Endothelial cell of coronary artery (primary cell): ENCODE data around the gene MLLT1. TPM values are rescaled to one million over a fixed set of nuclear protein-coding genes. Genes with fewer than 3 reads are reported as not detected.

Source experiments
- total RNA-seq: library from RNA; depleted of rRNA; stranded (reverse); fragments of >200 nt; gene quantifications from 2 replicates; pipeline ENCODE4 v1.2.3, GENCODE V29; 2014

Gene MLLT1
- total RNA-seq = 4.6 and 7.4 TPM in 2 replicates

DNA sequence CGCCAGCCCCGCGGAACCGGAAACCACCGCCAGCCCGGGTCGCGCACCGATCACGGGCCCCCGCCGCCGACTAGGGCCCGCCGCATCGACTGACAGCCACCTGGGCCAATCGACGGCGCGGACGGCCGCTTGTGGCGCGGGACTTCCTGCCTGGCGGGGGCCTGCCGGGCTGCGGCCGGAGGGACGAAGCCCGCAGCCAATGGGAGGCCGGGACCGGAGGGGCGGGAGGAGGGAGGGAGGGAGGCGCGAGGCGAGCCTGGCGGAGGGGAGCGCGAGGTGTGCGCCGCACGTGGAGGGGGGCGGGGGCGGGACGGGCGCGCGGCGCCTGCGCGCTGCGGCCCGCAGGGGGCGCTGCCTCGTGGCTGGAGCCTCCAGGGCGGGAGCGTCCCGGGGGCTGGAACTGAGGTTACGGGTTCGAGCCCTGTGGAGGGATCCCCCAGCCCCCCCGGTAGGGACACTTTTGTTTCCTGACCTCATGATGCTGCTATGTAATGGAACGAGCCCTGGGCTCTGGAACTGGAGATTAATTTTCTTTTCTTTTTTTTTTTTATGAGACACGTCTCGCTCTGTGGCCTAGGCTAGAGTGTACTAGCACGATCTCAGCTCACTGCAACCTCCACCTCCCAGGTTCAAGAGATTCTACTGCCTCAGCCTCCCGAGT lies at the start of gene MLLT1:
Gene MLLT1 (minus strand): TSS at position 45 of the 661 bp plus-strand sequence. CDS start 191 bp downstream, outside the sequence.

Other genes starting within 250 kb of the MLLT1 start
- 3.8 and 6.8 TPM in 2 replicates for gene RFX2, start 169.5 kb downstream of the MLLT1 start, total RNA-seq
- gene ACSBG2, start 144.3 kb downstream of the MLLT1 start, total RNA-seq = not detected in 2 replicates
- gene ACER1, start 53.6 kb upstream of the MLLT1 start, total RNA-seq = not detected in 2 replicates
- gene CLPP, start 81.6 kb upstream of the MLLT1 start, total RNA-seq = 59.7 and 64.0 TPM in 2 replicates
- 20.6 and 24.6 TPM in 2 replicates for gene ALKBH7, start 92.8 kb upstream of the MLLT1 start, total RNA-seq
- gene PSPN, start 96.0 kb upstream of the MLLT1 start, total RNA-seq = 0.54 and 1.6 TPM in 2 replicates
- 66.7 and 66.9 TPM in 2 replicates for gene GTF2F1, start 113.2 kb upstream of the MLLT1 start, total RNA-seq
- gene KHSRP, start 144.8 kb upstream of the MLLT1 start, total RNA-seq = 119 and 132 TPM in 2 replicates
- gene SLC25A41, start 153.8 kb upstream of the MLLT1 start, total RNA-seq = under 0.01 and 0.09 TPM in 2 replicates
- gene SLC25A23, start 179.8 kb upstream of the MLLT1 start, total RNA-seq = 14.5 and 18.7 TPM in 2 replicates
- not detected in 2 replicates for gene CRB3, start 184.3 kb upstream of the MLLT1 start, total RNA-seq
- not detected in 2 replicates for gene DENND1C, start 201.8 kb upstream of the MLLT1 start, total RNA-seq
- not detected in 2 replicates for gene TUBB4A, start 222.3 kb upstream of the MLLT1 start, total RNA-seq